Right lung (tissue), 5 donors: Measurements from ENCODE around the gene CTIF. TPM values are rescaled to one million over a fixed set of nuclear protein-coding genes. Genes with fewer than 3 reads are reported as not detected.

Source experiments
- DNase-seq, 2 donors: peaks; one replicate each; pipeline ENCODE4 v3.0.0-alpha.2; 2013
- polyA plus RNA-seq, 5 donors: library from polyadenylated mRNA; unstranded; fragments of 120-200 nt; gene quantifications; one replicate each; pipeline versions ENCODE4 v1.2.1 to v1.2.3, GENCODE V29; 2013; ENCODE audit warnings: inconsistent platforms in 1 of 5, low replicate concordance in 1 of 5; ENCODE audit not compliant: insufficient read length in 5 of 5, insufficient read depth in 1 of 5

The CTIF gene
- polyA plus RNA-seq, 5 donors, result 21.9 to 37.3 (median 32.3) TPM

- DNase-seq, result no peak
Measured at GRCh38 chr18:48548011-48548771, 9.4 kb downstream of the CTIF start.

- DNase-seq, result no peak
Measured at GRCh38 chr18:48548921-48549320, 10.1 kb downstream of the CTIF start.

DNA sequence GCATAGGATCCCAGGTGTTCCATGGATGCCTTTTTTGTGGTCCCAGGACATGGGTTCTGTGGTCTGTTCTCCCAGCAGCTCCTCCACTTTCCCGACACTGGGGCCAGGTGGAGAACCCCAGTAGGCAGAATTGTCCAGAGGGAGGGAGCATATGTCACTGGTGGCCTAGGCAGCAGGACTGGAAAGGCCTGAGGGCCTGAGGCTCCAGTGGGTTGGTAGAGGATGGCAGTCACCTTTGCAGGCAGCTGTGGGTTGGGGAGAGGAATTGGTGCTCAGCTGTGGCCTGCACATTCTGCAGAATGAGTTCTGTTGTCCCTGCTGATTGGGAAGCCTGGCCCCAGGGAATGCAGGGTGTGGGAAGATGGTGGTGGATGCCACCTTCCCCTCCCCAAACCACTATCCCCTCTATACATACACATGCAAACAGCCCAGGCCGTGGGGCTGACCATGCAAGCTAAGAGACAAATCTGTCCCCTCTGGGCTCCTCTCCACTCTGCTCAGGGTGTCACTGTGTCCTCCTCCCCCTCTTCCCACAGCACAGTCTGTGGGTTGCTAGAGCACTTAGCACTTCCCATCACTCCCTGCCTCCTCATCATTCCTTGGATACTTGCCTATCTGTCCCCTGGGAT is 11.4 kb downstream of the CTIF start:
- DNase-seq, result no peak

- no peak for DNase-seq
Measured at GRCh38 chr18:48551100-48551499, 12.3 kb downstream of the CTIF start.

DNA sequence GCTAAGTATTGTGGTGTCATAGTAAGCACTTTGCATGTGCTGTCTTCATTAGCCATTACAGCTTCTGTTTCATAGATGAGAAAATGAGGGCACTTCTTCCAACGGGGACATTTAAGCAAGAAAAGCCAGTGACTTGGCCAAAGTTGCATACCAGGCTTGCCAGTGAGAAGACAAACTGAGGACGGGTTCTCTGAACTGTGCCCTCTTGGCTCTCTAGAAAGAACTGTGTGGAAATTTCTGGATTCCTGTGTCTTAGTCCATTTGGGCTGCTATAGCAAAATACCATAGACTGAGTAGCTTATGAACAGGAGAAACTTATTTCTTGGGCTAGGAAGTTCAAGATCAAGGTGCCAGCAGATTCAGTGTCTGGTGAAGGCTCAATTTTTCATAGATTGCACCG is 13.3 kb downstream of the CTIF start:
- DNase-seq, result no peak

DNA sequence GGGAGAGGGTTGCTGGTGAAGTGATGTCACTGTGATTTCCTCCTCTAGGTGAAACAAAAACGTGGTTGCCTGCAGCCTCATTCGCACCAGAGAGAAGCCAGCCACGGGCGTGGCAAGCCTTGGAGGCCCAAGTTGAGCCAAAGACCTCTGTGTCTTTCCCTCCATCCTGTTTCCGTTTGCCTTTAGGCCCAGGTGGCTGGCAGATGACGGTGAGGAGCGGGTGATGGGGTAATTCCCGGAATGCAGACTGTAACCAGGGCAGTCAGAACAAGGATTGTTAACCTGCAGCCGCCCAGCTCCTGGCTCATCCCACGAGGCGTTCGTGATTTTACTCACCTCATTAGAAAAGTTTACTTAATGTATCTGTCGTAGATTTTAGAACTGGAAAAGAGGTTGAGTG is 14.4 kb downstream of the CTIF start:
- no peak for DNase-seq

DNA sequence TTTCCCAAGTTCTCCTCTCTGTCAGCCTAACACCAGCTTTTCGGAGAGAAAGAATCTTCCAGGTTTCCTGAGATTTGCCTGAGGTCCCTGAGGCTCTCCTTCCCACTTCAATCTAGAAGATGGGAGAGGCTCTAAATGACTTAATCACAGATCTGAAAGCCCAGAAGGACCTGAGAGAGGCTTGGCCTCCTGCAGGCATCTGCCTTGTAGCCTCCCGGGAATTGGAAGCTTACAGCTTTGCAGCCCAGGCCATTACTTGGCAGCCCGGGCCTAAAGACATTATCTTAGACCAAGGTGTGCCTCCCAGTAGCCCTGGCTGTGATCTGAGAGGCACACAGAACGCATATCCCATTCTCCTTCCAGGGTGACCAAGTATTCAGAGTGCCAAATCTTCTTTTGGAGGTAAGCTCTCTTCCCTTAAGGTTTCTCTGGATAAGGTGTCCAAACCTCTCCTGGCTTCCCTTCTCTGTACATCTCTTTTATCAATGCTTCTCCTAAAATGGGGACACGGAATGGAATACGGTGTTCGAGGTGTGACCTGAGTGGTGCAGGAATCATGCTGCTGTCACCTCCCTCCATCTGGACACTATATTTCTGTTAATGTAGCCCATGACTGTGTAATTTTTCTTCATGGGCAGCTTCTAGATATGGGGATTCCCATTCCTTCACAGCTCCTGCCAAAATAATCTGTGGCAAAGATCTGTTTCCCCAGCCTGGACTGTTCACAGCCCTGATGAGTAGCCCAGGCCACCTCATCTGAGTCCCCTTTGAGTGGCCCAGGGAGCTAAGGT is 16.0 kb downstream of the CTIF start:
- DNase-seq, result no peak

DNA sequence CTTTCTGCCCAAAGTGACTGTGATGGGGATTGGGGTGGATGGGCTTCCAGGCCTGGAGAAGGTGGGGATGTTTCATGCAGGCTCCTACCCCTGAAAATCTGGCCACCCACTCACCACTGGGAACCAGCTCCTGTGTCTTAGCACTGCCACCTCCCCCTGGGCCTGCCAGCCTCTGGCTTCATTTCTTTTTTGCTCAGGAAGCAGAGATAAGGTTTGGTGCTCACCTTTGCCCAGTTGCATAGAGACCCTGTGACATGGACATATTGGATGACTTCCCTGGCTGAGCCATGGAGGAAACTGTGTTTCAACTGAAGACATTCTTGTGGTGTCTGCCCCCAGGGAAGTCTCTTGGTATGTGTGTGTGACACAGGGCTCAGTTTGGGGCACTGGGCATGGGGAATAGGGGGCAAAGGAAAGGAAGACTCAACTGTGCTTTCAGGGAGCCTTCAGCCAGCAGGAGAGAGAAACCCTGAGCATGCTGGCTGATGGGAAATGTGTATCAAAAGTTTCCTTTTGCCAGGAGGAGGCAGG is 16.7 kb downstream of the CTIF start:
- DNase-seq, result no peak

GRCh38 chr18:48557640-48558174 is 18.9 kb downstream of the CTIF start:
- no peak for DNase-seq

GRCh38 chr18:48558248-48558647 is 19.4 kb downstream of the CTIF start:
- DNase-seq, result no peak

DNA sequence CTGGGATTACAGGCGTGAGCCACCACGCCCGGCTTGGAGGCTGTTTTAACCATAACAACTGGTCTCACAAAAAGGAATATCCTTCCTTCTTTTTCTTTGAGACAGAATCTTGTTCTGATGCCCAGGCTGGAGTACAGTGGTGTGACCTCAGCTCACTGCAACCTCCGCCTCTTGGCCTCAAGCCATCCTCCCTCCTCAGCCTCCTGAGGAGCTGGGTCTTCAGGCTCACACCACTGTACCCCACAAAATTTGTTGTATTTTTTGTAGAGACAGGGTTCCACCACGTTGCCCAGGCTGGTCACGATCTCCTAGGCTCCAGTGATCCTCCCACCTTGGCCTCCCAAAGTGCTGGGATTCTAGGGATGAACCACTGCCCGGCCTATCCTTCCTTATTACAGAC is 21.7 kb downstream of the CTIF start:
- no peak for DNase-seq

- DNase-seq, result no peak
Measured at GRCh38 chr18:48562075-48562474, 23.2 kb downstream of the CTIF start.

DNA sequence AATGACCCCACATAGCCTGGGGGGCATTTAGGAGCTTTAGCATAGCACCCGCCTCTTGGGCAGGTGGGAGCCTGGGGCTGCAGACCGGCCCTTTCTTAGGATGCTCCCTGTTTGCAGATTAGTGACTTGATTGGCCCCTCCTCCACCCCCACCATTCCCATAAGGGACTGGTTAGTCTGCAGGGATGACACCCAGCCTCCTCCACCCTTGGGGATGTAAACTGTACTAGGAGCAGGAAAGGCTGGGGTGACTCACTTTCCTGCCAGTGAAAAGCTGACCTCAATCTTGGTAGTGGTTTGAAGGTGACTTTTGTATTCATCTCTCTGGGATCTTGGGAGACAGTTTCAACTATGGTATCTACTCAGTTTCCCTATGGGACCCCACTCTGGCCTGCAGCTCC is 24.2 kb downstream of the CTIF start:
- DNase-seq, result no peak

DNA sequence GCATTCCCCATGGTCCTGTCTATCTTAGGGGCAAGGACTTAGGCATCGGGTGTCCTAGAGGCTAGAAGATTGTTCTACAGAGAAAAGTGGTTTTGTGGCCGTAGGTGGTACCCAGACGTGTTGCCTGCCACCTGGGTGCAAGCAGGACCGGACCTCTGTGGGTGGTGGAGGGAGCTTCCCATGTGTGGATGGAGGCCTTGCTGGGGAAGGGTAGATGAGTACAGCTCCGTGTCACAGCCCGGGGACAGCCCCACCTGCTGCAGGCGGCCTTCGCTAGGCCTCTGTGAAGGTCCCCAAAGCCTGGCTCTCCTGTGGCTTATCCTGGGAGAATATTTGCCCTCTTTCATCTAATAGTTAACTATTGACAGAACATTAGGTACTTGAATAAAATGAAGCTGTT is 25.3 kb downstream of the CTIF start:
- DNase-seq, result no peak

- DNase-seq, result no peak
Measured at GRCh38 chr18:48565105-48565504, 26.3 kb downstream of the CTIF start.

GRCh38 chr18:48566589-48566988 is 27.8 kb downstream of the CTIF start:
- no peak for DNase-seq

GRCh38 chr18:48567388-48567787 is 28.6 kb downstream of the CTIF start:
- no peak for DNase-seq

- DNase-seq, result no peak
Measured at GRCh38 chr18:48569139-48569914, 30.5 kb downstream of the CTIF start.

GRCh38 chr18:48569915-48570264 is 31.1 kb downstream of the CTIF start:
- no peak for DNase-seq

DNA sequence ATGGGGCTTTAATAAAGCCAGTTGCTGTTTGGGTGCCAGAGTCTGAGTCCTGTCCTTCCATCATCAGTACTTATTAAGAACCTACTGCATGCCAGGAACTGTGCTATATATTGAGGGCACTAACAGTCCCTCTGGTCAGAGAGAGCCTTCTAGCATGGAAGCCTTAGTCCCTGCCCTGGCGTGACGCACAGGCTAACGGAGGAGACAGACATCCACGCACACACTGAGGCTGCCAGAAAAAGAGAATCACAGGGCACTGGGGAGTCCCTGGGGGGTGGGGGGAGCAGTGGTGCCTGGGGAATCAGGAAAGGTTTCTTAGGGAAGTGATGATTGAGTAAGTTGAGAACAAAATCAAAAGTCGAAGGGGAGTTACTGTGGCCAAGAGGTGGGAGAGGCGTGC is 31.5 kb downstream of the CTIF start:
- DNase-seq, result no peak

- DNase-seq, result no peak
Measured at GRCh38 chr18:48571639-48572384, 33.0 kb downstream of the CTIF start.
